ENCODE data around the gene KRT35.

Gene KRT35

GRCh38 chr17:41486809-41487530 lies 6.0 kb upstream of the KRT35 start:
- no peak for DNase-seq (ENCODE audit: low spot score)

DNA sequence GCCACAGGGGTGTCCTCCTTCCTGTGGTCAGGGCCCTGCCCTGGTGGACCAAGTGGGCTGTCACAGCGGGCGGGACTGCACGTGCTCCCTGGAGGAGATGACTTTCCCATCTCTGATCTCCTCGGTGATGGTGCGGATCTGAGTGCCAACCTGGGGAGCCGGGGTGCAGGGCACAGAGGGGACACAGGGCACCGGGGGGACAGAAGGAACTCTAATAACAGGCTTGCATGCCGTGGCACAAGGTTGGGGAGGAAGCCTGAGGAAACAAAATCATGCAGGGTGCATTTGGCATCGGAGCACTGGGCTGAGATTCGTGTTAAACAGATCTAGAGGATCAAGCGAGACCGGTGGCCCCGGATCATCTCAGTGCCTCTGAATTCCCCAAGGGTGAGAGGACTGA lies 5.4 kb upstream of the KRT35 start:
- no peak for DNase-seq (ENCODE audit: low spot score)

- no peak for DNase-seq (ENCODE audit: low spot score)
Measured at GRCh38 chr17:41484920-41485904, 4.3 kb upstream of the KRT35 start.

GRCh38 chr17:41483991-41484826 lies 3.3 kb upstream of the KRT35 start:
- no peak for DNase-seq (ENCODE audit: low spot score)

DNA sequence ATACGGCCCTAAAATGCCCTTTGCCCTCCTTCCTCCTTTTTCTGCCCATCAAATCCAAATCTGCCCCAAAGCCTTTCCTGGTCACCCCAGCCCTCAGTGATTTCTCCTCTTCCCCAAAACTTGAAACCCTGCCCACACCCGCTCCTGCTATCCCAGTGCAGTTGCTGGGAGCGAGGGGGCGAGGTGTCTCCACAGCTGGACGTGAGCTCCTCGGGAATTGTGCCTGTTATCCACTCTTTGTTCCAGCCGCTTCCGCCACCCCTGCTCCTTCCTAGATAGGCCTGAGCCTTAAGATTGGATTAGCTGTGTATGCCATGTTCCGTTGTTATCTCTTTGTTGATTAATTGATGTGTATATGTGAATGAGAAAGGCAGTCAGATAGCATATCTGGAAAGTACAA lies 2.6 kb upstream of the KRT35 start:
- DNase-seq (ENCODE audit: low spot score): no peak

GRCh38 chr17:41480581-41480980 lies 370 bp downstream of the KRT35 start:
- no peak for DNase-seq (ENCODE audit: low spot score)

DNA sequence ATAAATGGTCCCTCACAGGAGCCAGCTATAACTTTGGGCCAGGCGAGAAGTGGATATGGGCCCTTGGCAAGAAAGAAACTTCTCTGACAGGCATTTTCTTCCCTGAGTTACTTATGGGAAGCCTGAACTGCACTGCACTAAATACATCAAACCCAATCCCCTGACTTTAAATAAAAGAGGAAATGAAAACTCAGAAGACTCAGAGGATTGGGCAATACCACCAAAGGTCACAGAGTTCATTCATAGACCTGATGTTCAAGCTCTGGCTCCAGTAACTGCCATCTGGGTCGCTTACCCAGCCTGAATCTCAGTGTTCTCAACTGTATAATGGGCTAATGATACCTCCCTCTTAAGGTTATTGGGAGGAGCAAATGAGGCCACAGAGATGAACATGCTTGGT lies 815 bp downstream of the KRT35 start:
- DNase-seq (ENCODE audit: low spot score): no peak

DNA sequence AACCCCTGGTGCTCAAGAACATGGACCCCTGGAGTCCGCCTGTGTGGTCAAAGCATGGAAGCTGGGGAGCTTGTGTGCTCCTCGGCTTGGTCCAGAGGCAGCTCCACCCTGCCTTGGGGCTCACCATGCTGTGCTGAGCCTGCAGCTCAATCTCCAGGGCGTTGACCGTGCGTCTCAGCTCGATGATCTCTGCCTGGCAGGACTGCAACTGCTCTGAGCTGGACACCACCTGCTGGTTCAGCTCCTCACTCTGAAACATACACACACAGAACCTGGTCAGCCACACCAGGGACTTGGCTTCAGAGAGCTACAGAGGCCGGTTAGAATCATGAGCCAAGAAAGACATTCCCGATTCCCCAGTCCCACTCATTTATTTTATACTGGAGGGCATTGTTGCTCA lies 2.7 kb downstream of the KRT35 start:
- no peak for DNase-seq (ENCODE audit: low spot score)

DNA sequence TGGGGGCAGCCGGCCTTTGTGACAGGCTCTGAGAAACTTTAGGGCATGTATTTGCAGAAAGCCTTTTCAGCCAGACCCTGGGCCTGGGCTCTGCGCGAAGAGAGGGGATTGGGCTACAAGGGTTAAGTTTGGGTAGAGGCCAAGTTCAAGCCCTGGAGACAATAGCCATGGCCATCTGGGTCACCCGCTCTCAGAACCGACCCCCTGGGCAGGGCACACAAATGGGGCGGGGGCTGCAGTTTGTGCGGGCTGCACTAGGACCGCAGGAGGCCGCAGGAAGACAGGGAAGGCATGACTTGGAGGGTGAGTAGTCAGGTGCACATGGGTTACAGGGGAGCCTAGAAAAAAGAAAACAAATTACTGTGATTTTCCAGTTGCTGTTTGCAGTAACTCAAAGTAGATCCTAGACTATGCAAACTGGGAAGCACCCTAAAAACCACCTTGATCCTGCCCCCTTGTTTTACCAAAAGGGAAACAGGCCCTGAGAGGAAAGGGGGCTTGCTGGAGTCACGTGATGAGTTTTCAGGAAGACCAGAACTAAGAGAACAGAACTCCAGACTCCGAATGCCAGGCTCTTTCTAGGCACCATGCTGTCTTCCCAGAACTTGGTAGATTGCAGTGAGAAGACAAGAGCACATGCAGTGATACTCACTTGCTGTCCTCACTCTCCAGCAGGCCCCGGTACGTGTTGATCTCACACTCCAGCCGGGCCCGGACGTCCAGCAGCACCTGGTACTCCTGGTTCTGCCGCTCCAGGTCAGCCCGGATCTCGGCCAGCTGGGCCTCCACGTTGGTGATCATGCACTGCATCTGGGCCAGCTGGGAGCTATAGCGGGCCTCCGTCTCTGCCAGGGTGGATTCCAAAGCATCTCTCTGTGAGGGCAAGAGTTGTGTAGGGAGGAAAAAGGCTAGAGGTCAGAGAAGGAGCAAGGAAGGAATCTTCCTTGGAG lies 3.8 kb downstream of the KRT35 start:
- no peak for DNase-seq (ENCODE audit: low spot score)

DNA sequence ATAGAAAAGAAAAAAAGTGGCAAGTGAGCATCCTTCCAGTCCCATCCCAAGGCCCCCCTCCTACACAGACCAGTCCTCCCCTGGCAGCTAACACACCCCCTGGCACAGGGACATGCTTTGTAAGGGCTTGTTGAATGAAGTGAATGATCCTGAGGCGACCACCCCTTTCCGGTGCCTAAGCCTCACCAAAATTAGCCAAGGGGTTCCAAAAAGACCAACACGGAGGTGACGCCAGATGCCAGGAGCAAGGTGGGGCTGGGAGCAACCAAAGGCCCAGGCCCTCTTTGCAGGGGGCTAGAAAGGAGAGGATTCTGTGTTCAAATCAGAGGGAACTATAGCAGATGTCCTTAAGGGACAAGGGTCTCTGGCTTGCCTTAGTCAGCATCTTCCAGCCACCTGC lies 5.5 kb downstream of the KRT35 start:
- no peak for DNase-seq (ENCODE audit: low spot score)

GRCh38 chr17:41474863-41475262 lies 6.1 kb downstream of the KRT35 start:
- no peak for DNase-seq (ENCODE audit: low spot score)

DNA sequence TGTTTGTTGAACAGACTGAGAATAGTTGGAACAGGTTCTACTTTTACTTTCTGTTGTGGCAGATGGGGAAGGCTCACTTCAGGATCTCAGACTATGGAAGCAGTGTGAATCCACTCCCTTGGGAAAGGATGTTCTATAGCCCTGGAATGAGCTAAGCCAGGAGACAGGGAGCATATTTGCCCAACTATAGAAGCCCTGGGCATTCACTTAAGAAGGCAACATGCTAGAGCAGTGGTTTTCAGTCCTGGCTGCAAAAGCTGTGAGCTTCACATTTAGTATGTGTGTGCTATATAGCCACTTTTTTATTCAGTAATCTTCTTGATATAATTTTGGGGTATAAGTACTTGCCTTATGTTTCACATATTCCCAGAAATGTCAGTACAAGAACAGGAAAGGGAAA lies 12.6 kb downstream of the KRT35 start:
- no peak for DNase-seq (ENCODE audit: low spot score)

- DNase-seq (ENCODE audit: low spot score): no peak
Measured at GRCh38 chr17:41467561-41467960, 13.4 kb downstream of the KRT35 start.

DNA sequence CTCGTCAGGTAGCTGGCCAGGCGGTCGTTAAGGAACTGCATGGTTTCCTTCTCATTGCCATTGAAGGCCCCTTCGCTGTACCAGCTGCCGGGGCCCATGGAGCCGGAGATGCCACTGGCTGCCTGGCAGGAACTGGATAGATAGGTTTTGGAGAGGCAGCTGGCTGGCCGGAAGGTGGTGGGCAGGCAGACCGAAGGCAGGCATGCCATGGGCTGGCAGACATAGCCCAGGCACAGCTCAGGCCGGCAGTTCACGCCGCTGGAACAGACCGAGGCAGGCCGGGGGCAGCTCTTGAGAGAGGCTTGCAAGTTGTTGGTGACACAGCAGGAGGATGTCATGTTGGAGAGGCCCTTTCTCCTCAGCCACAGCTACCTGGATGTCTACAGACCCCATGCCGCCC lies 14.0 kb downstream of the KRT35 start, which contains the start of gene KRT32:
Gene KRT32, minus strand, starts transcription at position 399 of the 400 bp plus-strand sequence. Its CDS starts 61 bp downstream, at position 338.
- DNase-seq (ENCODE audit: low spot score): no peak

DNA sequence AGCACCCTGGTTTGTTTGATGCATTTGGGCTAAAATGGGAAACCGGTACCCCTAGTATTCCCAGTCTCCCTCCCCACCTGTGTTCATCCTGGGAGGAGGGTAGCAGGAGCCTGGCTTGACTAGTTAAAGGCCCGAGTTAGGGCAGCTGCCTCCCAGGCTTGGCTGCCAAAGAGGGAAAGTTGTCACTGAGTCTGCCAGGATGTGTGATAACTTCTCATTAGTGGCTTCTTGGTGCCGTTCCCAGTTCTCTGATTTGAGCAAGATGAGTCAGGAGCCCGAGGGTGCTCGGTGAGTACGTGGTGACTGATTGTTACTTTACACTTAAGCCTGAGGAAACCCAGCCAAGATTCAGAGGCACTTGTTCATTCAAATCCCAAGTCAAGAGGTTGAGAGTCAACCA lies 16.3 kb downstream of the KRT35 start:
- DNase-seq (ENCODE audit: low spot score): no peak

DNA sequence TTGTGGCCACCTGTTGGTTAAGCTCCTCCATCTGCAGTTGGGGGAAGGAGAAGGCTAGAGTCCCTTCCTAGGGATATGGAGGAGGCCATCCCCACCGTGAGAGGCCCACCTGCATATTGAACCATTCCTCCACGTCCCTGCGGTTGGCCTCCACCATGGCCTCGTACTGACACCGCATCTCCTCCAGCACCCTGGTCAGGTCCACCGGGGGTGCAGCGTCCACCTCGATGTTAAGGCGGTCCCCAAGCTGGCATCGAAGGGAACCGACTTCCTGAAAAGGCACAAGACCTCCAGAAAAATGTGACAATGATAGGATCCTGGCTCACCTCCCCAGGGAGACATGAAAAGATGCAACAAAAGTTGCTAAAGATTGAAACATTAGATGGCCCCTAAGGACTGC lies 16.8 kb downstream of the KRT35 start:
- no peak for DNase-seq (ENCODE audit: low spot score)

DNA sequence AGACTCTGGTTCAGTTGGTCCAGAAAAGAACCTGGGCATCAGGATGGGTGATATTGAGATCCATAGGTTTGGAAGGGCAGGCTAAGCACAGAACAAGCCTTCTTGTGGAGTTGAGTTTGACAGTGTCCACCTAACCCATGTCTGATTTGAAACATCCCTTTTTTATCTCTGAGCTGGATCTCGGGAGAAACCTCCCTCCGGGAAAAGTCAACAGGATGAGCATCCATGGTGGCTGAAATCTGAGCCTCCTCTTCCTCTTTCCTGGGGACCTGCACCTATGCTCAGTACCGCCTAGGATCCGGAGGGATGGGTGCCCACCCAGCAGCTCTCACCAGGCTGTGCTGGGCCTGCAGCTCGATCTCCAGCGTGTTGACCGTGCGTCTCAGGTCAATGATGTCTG lies 17.2 kb downstream of the KRT35 start:
- DNase-seq (ENCODE audit: low spot score): no peak

DNA sequence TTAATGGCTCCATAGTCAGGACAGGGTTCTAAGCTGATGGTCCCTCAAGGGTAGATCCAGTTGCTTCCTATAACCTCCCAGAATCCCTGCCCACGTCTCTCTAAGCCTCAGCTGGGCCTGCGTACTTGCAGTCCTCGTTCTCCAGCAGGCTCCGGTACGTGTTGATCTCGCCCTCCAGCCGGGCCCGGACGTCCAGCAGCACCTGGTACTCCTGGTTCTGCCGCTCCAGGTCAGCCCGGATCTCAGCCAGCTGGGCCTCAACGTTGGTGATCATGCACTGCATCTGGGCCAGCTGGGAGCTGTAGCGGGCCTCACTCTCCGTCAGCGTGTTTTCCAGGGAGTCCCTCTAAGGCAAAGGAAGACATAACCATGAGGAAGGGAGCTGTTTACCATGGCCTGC lies 18.2 kb downstream of the KRT35 start:
- DNase-seq (ENCODE audit: low spot score): no peak

DNA sequence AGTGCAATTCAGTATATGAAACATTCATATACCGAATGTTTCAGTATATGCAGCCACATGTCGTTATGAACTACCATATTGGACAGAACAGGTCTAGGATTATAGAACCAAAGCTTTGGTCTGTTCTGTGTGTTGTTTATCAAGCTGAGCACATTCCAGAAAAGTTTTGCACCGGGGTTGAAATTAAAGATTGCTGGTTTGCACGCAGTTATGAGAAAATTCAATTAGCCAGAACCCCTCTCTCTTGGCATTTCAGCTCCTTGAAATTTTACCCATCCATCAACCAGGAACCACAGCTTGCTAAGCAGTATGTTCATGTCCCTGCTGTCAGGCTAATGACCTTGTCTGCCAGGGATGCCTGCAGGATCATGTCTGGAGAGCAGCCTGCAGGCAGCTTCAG lies 23.3 kb downstream of the KRT35 start:
- DNase-seq (ENCODE audit: low spot score): no peak

GRCh38 chr17:41456204-41456603 lies 24.7 kb downstream of the KRT35 start:
- no peak for DNase-seq (ENCODE audit: low spot score)

- no peak for DNase-seq (ENCODE audit: low spot score)
Measured at GRCh38 chr17:41455236-41455635, 25.7 kb downstream of the KRT35 start.
